Measurements from ENCODE around the gene FAM89B. TPM values are rescaled to one million over a fixed set of nuclear protein-coding genes. Genes with fewer than 3 reads are reported as not detected.

FAM89B gene
- total RNA-seq, 1 donor from 2014 or later = 21.9 TPM

DNA sequence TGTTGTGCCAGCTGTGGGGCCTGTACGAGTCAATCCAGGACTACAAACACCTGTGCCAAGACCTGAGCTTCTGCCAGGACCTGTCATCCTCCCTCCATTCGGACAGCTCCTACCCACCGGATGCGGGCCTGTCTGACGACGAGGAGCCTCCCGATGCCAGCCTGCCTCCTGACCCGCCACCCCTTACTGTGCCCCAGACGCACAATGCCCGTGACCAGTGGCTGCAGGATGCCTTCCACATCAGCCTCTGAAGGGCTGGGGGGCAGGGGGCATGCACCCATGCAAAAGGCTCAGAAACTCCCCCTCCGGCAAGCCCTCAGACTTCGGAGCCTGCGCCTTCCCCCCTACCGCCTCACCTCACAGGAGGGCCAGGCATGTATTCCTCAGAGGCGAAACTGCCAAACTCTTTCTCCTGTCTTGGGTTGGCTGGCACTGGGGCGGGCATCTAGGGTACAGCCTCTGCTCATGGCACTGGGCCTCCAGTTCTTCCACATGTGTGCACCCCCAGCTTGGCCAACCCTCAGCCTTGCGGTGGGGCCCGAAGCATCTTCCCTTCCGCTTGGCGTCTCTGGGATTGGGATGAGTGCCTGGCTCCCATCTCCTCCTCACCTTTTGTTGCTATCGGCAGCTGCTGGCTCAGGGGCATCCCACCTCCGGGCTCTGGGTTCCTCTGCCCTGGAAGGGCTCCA is 1.2 kb downstream of the FAM89B start:
- DNase-seq (ENCODE audit: low spot score) = no peak

DNA sequence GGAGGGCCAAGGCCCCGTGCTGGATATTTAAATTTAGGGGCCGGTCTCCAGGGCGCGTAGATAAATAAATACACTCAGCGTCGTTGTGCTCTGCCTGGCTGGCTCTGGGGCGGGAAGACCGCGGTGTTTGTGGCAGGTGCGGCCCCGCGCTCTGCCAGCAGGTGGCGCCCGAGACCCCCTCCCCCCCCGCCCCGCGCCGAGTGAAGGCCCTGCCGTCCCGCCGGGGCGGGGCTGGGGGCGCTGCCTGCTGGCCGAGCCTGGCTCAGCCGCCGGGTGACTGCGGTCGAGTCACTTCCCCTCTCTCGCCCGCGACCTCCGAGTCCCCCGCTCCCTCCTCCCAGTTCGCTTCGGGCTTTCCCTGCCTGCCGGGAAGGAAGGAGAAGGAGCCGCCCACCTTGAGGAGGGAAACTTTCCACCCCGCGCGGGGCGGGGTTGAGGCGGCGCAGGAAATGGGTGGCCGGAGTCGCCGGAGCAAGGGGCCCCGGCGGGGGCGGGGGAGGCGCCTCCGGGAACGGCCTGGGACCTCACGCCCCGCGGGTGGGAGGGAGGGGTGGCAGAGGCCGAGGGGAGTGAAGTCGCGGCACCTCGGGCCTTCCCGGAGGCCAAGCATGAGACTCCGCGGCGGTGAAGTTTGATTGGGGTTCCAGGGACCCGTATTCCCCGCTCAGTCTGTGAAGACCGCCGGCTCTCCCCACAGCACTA is 1.9 kb downstream of the FAM89B start:
- peak; percentile 93 for DNase-seq (ENCODE audit: low spot score)

DNA sequence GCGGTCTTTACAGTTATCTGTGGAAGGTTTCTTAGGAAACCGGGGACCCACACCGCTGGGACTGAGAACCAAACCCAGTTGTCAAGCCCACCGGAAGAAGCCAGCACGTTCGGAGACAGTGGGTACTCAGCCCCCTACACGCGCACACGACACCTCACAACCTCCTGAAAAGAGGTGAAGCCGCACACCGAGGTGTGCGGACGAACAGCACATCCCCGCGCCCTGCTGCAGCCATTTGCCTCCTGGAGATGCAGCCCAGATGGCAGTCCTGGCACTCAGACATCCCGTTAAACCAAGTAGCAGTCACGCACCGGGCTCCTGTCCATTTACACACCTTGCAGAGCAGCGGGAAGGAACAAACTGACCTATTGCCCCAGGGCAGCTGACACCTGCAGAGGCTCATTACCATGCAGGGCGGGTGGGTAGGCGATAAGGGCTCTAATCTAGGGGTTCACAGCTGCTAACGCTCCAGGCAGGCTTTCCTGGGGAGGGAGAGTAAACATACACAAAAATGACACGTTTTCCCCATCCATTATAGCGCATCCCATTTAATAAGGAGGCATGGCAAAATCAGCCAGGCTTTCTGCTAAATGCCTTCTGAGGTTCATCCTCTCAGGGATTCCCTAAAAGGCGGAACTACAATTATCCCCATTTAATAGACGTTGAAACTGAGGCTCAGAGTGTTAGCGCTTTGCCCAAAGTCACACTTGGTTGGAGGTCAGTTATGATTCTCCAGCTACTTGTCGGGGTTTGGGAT is 2.7 kb downstream of the FAM89B start:
- DNase-seq (ENCODE audit: low spot score) = no peak

DNA sequence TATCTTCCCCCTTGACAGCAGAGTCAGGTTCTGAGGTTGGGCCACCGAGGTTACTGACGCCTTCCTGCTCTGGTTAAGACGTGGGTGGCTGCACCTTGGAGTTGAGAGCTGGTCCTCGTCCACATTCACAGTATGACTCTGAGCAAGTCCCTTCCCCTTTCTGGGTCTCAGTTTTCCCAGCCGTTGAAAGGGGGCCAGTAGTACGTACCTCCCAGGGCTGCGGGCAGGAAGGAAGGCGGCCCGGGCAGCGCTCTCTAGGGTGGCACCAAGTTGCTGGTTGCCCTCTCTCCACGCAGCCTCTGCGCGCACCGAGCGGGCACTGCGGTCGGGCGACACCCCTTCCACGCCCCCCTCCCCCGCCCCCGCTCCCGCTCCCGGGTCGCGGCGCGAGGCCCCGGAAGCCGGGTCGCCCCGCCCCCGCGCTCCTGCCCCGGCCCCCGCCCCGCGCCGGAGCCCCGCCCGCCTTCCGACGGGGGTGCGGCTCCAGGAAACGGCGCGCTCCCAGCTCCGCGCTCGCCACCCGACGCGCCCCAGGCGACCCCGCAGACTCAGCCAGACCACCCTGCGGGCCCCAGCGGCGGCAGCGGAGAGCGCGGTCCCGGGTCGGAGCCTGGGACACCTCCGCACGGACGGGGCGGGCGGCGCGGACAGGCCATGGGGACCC is 3.4 kb downstream of the FAM89B start, which contains the start of gene EHBP1L1:
Gene EHBP1L1, plus strand, starts transcription at position 486 of the 664 bp plus-strand sequence. CDS start 250 bp downstream, outside the sequence.
- DNase-seq (ENCODE audit: low spot score) = no peak

DNA sequence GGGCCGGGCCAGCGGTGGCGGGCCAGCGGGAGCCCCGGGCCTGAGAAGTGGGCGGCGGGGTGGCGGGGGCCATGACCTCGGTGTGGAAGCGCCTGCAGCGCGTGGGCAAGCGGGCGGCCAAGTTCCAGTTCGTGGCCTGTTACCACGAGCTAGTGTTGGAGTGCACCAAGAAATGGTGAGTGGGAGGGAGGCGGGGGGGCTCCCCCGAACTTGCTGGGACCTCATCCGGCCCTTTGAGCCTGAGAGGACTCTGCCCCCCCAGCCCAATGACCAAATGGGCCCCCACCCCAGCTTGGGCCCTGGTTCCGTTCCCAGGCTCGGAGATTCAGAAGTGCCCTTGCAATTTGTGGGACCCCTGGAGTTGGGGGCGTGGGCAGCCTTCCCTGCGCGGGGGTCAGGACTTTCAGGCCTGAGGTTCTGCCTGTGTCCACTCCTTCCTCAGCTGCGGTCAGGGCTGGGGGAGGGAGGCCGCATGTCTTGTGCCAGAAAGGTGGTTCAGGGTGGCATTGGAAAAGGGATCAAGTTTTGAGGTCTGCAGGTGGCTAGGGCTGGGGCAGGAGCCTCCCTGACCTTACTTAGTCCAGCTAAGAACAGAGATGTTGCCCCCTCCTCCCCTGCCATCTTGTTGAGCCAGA is 4.0 kb downstream of the FAM89B start:
- DNase-seq (ENCODE audit: low spot score) = no peak

DNA sequence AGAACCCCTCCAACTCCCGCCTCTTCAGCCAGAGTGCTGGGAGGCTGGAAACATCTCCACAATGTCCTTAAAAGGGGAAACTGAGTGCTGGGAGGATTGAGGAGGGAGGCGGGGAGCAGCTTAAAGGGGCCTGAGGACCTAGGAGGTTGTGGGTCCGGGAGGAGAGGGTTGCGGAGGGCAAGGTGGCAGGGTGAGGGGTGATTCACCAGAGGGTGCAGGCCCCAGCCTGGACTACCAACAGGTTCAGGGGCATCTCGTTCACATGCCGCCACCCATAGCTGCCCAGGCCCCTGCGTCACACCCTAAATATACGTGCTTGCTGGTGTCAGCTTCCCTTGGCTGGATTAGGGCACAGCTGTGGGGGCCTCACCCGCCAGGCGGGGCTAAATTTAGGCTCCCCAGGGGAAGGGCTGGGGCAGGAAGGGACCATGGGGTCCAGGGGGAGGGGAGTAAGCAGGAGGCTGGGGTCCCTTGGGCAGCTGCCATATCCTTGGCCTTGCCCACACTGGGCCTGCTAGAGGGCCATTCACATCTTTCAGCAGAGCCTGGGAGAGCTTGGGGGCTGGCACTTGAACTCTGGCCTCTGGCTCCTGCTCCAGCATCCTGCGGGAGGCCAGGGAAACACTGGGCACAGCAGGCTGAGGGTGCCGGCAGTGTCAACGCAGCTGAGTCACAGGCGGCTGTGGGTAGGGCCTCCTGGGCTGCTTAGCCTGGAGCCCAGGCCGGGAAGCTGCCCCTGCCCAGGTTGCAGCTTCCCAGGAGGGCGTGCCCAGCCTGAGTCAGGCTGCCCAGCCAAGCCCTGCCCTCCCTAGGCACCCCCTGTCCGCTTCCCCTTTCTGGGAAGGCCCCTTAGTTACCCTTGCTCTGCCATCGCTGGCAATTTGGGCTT is 4.8 kb downstream of the FAM89B start:
- DNase-seq (ENCODE audit: low spot score) = no peak

DNA sequence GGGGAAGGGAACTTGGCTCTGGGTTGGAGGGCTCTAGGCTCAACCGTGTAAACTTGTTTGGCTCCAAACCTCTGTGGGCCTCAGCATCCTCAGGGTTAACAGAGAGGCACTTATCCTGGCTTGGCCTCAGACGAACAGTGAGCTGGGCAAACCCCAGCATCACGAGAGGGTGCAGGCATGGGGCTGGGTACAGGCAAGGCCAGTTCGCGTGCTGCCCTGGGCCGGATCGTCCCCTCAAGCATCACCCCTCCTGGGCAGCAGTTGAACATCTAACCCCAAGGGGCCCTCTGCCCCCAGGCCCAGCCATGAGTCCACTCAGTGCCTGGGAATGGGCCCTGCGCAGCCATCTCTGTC is 5.4 kb downstream of the FAM89B start:
- DNase-seq (ENCODE audit: low spot score) = no peak

DNA sequence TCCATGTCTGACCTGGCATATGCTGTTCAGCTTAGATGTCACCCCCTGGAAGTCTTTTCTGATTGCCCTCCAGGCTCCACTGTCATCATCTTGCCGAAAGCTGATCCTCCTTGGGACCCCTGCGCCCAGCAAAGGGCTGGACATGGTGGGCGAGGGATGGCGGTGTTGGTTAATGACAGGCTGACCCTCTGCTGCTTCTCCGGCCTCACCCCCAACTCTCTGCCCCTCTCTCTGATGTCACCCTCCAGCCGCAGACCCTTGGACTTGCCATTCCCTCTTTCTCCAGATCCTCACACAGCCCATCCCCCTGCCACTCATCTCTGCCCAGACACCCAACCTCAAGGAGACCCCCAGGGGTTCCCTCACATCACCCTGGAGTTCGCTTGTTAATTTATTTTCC is 5.8 kb downstream of the FAM89B start:
- no peak for DNase-seq (ENCODE audit: low spot score)

DNA sequence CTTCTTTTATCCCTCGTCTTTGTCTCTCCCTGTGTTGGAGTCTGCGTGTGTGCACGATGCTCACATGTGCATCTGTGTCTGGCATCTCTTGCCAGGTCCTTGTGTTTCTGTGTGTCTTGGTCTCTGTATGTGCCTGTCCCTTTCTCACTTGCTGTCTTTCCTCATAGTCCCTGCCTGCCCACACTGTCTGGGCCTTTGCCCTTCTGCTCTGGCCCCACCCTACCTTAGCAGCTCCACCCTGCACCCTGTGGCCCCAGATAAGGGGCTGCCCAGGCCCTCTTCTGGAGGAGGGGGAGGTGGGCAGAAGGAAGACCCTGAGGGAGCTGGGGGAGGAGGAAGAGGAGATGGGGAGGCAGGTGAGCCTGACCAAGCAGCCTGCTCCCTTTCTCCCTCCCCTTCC is 6.3 kb downstream of the FAM89B start:
- DNase-seq (ENCODE audit: low spot score) = no peak

DNA sequence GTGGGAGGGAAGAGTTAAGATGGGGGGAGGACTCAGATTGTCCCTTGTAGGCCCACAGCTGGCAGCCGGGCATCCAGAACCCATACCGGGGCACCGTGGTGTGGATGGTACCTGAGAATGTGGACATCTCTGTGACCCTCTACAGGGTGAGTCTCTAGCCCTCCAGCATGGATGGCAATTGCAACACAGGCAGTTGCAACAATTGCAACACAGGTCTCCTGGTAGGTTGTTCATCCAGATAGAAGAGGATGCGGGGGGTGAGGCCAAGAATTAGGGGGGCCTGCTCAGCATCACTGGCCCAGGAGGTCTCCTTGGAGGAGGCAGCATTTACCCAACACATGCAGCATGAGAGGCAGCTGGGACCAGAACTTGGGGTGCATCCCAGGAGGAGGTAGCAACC is 7.0 kb downstream of the FAM89B start:
- no peak for DNase-seq (ENCODE audit: low spot score)

DNA sequence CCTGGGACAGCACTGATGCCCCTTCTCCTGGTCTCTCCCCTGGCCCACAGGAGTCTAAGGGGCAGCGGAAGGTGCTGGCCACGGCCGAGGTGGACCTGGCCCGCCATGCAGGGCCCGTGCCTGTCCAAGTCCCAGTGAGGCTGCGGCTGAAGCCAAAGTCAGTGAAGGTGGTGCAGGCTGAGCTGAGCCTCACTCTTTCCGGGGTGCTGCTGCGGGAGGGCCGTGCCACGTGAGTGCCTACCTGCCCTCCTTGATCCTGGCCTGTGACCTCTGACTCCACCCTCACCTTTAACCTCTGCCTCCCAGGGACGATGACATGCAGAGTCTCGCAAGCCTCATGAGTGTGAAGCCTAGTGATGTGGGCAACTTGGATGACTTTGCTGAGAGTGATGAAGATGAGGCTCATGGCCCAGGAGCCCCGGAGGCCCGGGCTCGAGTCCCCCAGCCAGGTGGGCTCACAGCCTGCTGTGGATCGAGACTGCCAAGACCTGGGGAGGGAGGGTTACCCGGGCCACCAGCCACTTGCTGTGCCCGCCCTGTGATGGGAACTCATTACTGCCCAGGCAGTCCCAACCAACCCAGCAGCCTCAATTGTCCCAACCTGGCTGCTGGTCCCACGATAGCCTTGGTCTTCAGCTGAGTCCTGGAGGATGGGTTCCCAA is 7.8 kb downstream of the FAM89B start:
- no peak for DNase-seq (ENCODE audit: low spot score)

DNA sequence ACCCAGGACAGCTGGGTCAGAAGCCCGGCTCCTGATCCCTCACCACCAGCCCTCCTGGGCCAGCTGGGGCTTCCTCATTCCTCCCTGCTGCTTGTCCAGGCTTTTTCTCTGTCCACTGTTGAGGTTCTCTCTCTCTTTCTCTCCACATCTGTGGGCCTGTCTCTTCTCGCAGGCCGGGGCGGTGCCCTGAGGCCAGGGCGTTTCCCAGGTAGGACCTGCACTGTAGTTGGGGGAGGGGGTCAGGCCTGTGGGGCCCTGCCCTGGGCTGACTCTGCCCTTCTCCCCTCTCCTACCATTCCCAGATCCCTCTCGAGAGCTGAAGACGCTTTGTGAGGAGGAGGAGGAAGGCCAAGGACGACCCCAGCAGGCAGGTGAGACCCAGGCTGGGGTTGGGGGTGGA is 8.4 kb downstream of the FAM89B start:
- no peak for DNase-seq (ENCODE audit: low spot score)

DNA sequence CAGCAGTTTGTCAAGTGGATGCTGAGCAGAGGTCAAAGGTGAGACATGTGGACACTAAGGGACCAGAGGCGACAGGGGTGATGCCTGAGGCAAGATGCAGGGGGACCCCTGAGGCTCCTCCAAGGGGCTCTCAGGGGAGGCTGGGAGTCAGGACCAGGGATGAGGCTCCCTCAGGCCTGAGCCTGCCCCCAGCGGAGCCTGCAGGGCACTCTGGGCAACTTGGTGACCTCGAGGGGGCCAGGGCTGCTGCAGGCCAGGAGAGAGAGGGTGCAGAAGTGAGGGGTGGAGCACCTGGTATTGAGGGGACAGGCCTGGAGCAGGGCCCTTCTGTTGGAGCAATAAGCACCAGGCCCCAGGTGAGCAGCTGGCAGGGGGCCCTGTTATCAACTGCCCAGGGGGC is 9.6 kb downstream of the FAM89B start:
- no peak for DNase-seq (ENCODE audit: low spot score)

DNA sequence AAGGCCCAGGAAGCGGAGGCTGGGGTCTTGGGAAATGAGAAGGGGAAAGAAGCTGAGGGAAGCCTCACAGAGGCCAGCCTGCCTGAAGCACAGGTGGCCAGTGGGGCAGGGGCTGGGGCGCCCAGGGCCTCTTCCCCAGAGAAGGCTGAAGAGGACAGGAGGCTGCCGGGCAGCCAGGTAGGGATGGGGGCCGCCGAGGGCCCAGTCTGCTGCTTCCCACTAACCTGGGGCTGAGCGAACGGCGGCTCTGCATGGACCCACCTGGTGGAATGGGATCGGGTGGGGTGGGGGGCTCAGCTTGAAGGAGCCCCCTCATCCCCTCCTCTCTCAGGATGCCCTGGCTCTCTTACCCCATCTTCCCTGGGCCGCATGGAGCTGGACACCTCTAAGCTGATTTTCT is 11.3 kb downstream of the FAM89B start:
- no peak for DNase-seq (ENCODE audit: low spot score)

DNA sequence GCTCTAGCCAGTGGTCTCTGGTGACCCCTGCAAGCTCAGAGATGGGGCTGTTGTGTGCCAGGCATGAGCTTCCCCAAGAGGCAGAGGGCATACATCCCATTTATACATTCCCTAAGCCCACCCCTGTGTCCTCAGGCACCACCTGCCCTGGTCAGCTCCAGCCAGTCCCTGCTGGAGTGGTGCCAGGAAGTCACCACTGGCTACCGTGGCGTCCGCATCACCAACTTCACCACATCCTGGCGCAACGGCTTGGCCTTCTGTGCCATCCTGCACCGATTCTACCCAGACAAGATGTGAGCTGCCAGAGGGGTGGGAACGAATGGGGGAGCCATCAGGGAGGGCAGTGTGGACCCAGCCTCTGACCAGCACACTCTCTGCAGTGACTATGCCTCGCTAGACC is 11.8 kb downstream of the FAM89B start:
- DNase-seq (ENCODE audit: low spot score) = no peak

DNA sequence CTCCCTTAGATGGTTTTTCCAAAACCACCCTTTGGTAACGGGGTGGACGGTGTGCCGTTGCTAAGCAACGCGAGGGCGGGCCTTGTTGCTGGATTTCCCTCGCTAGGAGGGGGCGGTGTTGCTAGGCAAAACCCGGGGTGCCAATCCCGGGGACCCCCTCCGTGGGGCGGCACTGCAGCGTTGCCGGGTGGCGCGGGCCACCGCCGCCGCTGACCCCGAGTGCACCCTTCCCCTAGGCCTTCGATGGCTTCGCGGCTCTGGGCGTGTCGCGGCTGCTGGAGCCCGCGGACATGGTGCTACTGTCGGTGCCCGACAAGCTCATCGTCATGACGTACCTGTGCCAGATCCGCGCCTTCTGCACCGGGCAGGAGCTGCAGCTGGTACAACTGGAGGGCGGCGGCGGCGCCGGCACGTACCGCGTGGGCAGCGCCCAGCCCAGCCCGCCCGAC is 12.4 kb downstream of the FAM89B start:
- DNase-seq (ENCODE audit: low spot score) = no peak

DNA sequence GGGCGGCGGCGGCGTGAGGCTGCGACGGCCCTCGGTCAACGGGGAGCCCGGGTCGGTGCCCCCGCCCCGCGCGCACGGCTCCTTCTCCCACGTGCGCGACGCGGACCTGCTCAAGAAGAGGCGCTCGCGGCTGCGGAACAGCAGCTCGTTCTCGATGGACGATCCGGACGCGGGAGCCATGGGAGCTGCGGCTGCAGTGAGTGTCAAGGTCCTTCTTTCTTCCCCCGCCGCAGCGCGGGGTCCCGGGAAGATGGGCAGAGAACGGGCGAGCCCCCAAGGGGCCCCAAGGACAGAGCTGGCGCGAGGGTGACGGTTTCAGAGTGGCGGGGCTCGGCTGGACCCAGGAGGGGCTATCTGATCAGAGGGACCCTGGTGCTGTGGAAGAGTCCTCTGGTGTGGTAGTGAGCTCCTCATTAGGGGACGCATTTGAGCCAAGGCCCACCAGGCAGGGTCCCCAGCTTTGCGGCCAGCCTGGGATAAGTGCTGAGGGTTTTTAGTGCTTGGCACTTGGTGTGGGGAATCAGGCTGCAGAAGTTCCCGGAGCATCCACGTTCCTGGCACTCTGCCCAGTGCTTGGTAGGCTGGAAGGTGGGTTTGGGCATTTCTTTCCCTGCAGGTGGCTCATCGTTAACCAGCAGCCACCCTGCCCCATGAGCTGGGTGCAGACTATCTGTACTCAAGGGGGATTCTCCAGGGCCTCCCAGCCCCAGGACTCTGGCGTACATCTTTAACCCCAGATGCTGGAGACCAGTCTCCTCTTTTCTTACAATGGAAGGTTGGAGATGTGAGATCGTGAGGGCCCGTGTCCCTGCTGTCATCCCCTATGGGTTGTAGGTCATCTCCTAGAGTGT is 13.3 kb downstream of the FAM89B start:
- DNase-seq (ENCODE audit: low spot score) = no peak

DNA sequence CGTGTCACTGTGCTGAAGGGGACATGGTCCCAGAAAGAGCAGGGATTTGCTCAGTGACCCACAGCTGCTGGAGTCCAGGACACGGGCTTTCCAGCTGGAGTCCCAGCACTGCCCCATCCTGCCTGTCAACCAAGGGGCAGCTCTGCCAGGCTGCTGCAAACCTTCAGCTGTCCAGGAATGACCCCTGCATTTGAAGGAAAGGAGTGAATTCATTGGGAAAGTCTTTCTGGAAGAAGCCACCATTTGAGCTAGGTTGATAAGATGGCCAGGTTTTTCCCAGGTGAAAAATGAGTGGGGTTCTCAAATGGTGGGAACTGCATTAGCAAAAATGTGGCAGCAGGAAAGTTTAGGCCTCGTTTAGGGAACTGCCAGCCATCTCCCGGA is 13.9 kb downstream of the FAM89B start:
- no peak for DNase-seq (ENCODE audit: low spot score)

DNA sequence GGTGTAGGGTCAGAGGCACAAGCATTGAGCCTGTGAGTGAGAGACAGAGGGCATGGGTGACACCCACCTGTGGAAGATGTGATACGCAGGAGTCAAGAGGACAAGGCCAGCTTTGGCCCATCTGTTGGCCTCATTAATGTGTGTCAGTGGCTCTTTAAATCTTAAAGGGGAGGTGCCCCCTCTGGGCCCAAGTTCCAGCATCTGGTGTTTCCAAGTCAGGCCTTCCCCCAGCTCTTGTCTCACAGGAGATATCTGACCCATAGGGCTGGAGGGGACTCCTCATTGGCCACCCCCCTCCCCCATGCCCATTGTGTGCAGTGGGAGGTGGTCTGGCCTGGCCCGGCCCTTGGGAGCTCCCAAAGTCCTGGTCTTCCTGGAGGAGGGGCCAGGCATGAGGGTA is 14.3 kb downstream of the FAM89B start:
- DNase-seq (ENCODE audit: low spot score) = no peak

Data from ureter (tissue), 1 donor.